Measurements from ENCODE around the gene CPT2. TPM values are rescaled to one million over a fixed set of nuclear protein-coding genes. Genes with fewer than 3 reads are reported as not detected.

CPT2 gene
- total RNA-seq, 2 experiments from 2014 or later: 10.6 to 12.0 TPM

DNA sequence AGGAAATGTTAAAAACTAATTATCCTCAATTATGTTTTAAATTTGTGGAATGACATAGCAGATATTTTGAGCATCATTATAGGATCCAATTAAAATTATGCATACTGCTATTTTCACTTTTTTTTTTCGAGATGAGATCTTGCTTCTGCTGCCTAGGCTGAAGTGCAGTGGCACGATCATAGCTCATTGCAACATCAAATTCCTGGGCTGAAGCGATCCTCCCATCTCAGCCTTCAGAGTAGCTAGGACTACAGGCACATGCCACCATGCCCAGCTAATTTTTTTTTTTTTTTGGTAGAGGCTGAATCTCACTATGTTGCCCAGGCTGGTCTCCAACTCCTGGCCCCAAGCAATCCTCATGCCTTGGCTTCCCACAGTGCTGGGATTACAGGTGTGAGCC lies 42.9 kb upstream of the CPT2 start:
- Mint-ChIP-seq H3K4me1 (ENCODE audit: low read depth) (no peaks in the 10 kb centered on the region), H3K27me3 (no peaks in the 10 kb centered on the region), H3K4me3 (no peak overlapping the region), H3K9me3 (no peaks in the 10 kb centered on the region), H3K36me3 (ENCODE audit: low read depth) (no peaks in the 10 kb centered on the region), H3K27ac (no peak overlapping the region)
- intact Hi-C loops (cut with DNase I, micrococcal nuclease): no loop called here
- Histone ChIP-seq H3K27me3 (ENCODE audit: control insufficient read depth in 1 of 2, insufficient read depth in 2 of 2, low read length in 2 of 2) (no peaks in the 10 kb centered on the region), H3K9me3 (ENCODE audit: control insufficient read depth in 1 of 2, insufficient read depth in 1 of 2, low read length in 2 of 2) (no peaks in the 10 kb centered on the region), H3K4me3 (ENCODE audit: low read length) (no peak overlapping the region), H3K36me3 (ENCODE audit: insufficient read depth, low read length) (no peaks in the 10 kb centered on the region), H3K4me1 (ENCODE audit: insufficient read depth, low read length) (no peaks in the 10 kb centered on the region), H3K27ac (ENCODE audit: low read depth in 1 of 2, low read length in 2 of 2) (no peak overlapping the region)
- DNase-seq (no peak), ATAC-seq (ENCODE audit: poor library complexity) (no peak)
- ChIA-PET CTCF (interaction anchor here (0.7 kb wide), 1 partner anchor 12 kb away, joined by 5 read pairs; the partner anchor contains the start of gene SLC1A7), POLR2A (no interaction called here)
- TF ChIP-seq, protein P1, sequence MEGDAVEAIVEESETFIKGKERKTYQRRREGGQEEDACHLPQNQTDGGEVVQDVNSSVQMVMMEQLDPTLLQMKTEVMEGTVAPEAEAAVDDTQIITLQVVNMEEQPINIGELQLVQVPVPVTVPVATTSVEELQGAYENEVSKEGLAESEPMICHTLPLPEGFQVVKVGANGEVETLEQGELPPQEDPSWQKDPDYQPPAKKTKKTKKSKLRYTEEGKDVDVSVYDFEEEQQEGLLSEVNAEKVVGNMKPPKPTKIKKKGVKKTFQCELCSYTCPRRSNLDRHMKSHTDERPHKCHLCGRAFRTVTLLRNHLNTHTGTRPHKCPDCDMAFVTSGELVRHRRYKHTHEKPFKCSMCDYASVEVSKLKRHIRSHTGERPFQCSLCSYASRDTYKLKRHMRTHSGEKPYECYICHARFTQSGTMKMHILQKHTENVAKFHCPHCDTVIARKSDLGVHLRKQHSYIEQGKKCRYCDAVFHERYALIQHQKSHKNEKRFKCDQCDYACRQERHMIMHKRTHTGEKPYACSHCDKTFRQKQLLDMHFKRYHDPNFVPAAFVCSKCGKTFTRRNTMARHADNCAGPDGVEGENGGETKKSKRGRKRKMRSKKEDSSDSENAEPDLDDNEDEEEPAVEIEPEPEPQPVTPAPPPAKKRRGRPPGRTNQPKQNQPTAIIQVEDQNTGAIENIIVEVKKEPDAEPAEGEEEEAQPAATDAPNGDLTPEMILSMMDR (IDR thresholded peaks at IDR 0.05): no peak

DNA sequence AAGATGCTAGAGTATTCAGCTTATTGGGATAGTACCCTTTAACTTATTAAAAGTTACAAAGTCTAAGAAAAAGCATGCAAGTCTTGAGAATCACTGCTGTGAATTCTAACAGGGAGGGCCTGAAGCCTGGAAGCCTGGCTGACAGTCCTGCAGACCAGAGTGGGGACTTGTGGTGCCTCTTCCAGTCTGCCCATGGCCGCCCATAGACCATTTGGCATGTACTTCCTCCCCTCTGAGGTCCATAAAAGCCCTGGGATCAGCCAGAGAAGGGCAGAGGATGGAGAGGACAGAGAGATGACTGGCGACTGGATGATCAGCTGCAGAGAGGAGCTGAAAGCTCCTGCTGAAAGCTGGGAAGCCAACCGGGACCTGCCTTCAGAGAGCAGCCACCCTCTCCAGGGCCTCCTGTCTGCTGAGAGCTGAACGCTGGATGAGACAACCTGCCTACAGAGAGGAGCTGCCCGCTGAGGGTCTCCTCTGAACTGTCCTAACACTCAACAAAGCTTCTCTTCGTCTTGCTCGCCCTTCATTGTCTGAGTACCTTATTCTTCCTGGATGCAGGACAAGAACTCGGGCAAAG lies 41.7 kb upstream of the CPT2 start:
- H3K4me1 ChIP-seq (ENCODE audit: insufficient read depth, low read length): no peaks in the 10 kb centered on the region
- no peaks in the 10 kb centered on the region for H3K27me3 ChIP-seq (ENCODE audit: control insufficient read depth in 1 of 2, insufficient read depth in 2 of 2, low read length in 2 of 2)
- no peaks in the 10 kb centered on the region for H3K36me3 ChIP-seq (ENCODE audit: insufficient read depth, low read length)
- ChIA-PET POLR2A (no interaction called here), CTCF (no interaction called here)
- DNase-seq: no peak
- Mint-ChIP-seq H3K4me1 (ENCODE audit: low read depth) (no peaks in the 10 kb centered on the region), H3K9me3 (no peaks in the 10 kb centered on the region), H3K36me3 (ENCODE audit: low read depth) (no peaks in the 10 kb centered on the region), H3K4me3 (no peak overlapping the region), H3K27ac (no peak overlapping the region), H3K27me3 (no peaks in the 10 kb centered on the region)
- intact Hi-C loops (cut with DNase I, micrococcal nuclease): no loop called here
- no peak overlapping the region for H3K27ac ChIP-seq (ENCODE audit: low read depth in 1 of 2, low read length in 2 of 2)
- TF ChIP-seq, protein P1 (IDR thresholded peaks at IDR 0.05): no peak
- ATAC-seq (ENCODE audit: poor library complexity): no peak
- H3K4me3 ChIP-seq (ENCODE audit: low read length): no peak overlapping the region
- no peaks in the 10 kb centered on the region for H3K9me3 ChIP-seq (ENCODE audit: control insufficient read depth in 1 of 2, insufficient read depth in 1 of 2, low read length in 2 of 2)

DNA sequence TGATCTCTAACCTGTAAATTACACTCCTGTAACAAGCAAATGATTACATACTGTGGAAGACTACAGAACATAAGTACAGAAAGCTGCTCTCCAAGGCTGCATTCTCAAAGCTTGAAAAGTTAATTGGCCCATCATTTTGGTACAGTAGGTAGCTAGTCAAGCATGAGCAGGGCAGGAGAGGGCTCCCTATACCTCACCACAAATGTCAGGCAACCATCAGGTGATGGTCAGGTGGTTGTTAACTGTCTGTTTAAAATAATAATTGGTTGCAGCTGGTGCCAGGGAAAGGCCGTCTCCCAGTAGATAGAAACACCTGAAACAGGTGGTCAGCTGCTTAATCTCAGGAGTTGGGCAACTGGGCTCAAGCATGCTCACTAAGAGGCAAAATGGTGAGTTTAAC lies 41.1 kb upstream of the CPT2 start:
- Histone ChIP-seq H3K27me3 (ENCODE audit: control insufficient read depth in 1 of 2, insufficient read depth in 2 of 2, low read length in 2 of 2) (no peaks in the 10 kb centered on the region), H3K36me3 (ENCODE audit: insufficient read depth, low read length) (no peaks in the 10 kb centered on the region), H3K4me3 (ENCODE audit: low read length) (no peak overlapping the region), H3K27ac (ENCODE audit: low read depth in 1 of 2, low read length in 2 of 2) (no peak overlapping the region), H3K9me3 (ENCODE audit: control insufficient read depth in 1 of 2, insufficient read depth in 1 of 2, low read length in 2 of 2) (no peaks in the 10 kb centered on the region), H3K4me1 (ENCODE audit: insufficient read depth, low read length) (no peaks in the 10 kb centered on the region)
- ATAC-seq (ENCODE audit: poor library complexity): no peak
- H3K4me3 Mint-ChIP-seq: no peak overlapping the region
- no peak overlapping the region for H3K27ac Mint-ChIP-seq
- POLR2A ChIA-PET: no interaction called here
- no peaks in the 10 kb centered on the region for H3K27me3 Mint-ChIP-seq
- no peak for DNase-seq
- no peaks in the 10 kb centered on the region for H3K4me1 Mint-ChIP-seq (ENCODE audit: low read depth)
- TF ChIP-seq, protein P1 (IDR thresholded peaks at IDR 0.05): no peak
- H3K36me3 Mint-ChIP-seq (ENCODE audit: low read depth): no peaks in the 10 kb centered on the region
- H3K9me3 Mint-ChIP-seq: no peaks in the 10 kb centered on the region
- CTCF ChIA-PET: no interaction called here
- intact Hi-C loops (cut with DNase I, micrococcal nuclease): no loop called here
